ENCODE results near the gene E2F6.

GRCh38 chr2:11494310-11494709 lies 28.3 kb upstream of the E2F6 start:
- TF ChIP-seq CTCF (IDR thresholded peaks at IDR 0.05): no peak
- no peak for TF ChIP-seq REST (IDR thresholded peaks at IDR 0.05; ENCODE audit: low read depth, low read length)
- TF ChIP-seq NRF1 (IDR thresholded peaks at IDR 0.05; ENCODE audit: low read depth, low read length): no peak
- TF ChIP-seq MAX (IDR thresholded peaks at IDR 0.05; ENCODE audit: low read depth): no peak
- no peak for TF ChIP-seq SMC3 (IDR thresholded peaks at IDR 0.05; ENCODE audit: low read depth, low read length)
- TF ChIP-seq MXI1 (IDR thresholded peaks at IDR 0.05; ENCODE audit: low read depth, low read length): no peak
- no peak for TF ChIP-seq USF1 (IDR thresholded peaks at IDR 0.05; ENCODE audit: borderline replicate concordance, low read depth)
- no peak for TF ChIP-seq POLR2AphosphoS5 (IDR thresholded peaks at IDR 0.05; ENCODE audit: low read depth, low read length)
- TF ChIP-seq NFIC (IDR thresholded peaks at IDR 0.05; ENCODE audit: borderline replicate concordance): no peak

All from SK-N-SH (cell line).